Frontal cortex (tissue), 4 donors: ENCODE results near the gene MPP4. TPM values are rescaled to one million over a fixed set of nuclear protein-coding genes. Genes with fewer than 3 reads are reported as not detected.

Experiments
- DNase-seq, 2 donors: peaks; one replicate each; pipeline ENCODE4 v3.0.0; 2012; ENCODE audit warnings: low spot score in 2 of 2
- FAIRE-seq: peaks from 2 replicates; lab custom pipeline; 2012; peaks lifted over from hg19 to GRCh38; lab: Jason Lieb, UNC
- total RNA-seq: library from RNA; depleted of rRNA; stranded (reverse); fragments of >200 nt; gene quantifications from one replicate; pipeline ENCODE4 v1.2.3, GENCODE V29; 2014
- donor health status: control.
- donor health status: control.
- donor health status: control.

MPP4 gene
- total RNA-seq = under 0.01 TPM

GRCh38 chr2:201698588-201699226, at the start of gene MPP4:
MPP4 (minus strand) TSS chr2:201698644; CDS start chr2:201693954, 4,690 bp downstream.
- FAIRE-seq = no peak

GRCh38 chr2:201746551-201746950, 48.1 kb upstream of the MPP4 start:
- FAIRE-seq (no peak), DNase-seq (no peak)

More at GRCh38 chr2:201698588-201699226, at the start of gene MPP4:
- no peak for DNase-seq

- DNase-seq = no peak
- no peak for FAIRE-seq
These were observed 37.0 kb upstream of the MPP4 start for GRCh38 chr2:201735486-201735885.

GRCh38 chr2:201734111-201734510, 35.7 kb upstream of the MPP4 start:
- FAIRE-seq (no peak), DNase-seq (no peak)

GRCh38 chr2:201733544-201733943, 35.1 kb upstream of the MPP4 start:
- FAIRE-seq = no peak

GRCh38 chr2:201730651-201731285, 32.3 kb upstream of the MPP4 start:
- no peak for FAIRE-seq
- DNase-seq = no peak

More at GRCh38 chr2:201733544-201733943, 35.1 kb upstream of the MPP4 start:
- no peak for DNase-seq

GRCh38 chr2:201715459-201715858, 17.0 kb upstream of the MPP4 start:
- DNase-seq (no peak), FAIRE-seq (no peak)

GRCh38 chr2:201712726-201713125, 14.3 kb upstream of the MPP4 start:
- DNase-seq (no peak), FAIRE-seq (no peak)

GRCh38 chr2:201709747-201710146, 11.3 kb upstream of the MPP4 start:
- DNase-seq (no peak), FAIRE-seq (no peak)

GRCh38 chr2:201709049-201709448, 10.6 kb upstream of the MPP4 start:
- DNase-seq = no peak
- FAIRE-seq = no peak

- FAIRE-seq = no peak
- DNase-seq = no peak
These were observed 9.3 kb upstream of the MPP4 start for GRCh38 chr2:201707753-201708152.

- DNase-seq = no peak
- FAIRE-seq = no peak
These were observed 8.7 kb upstream of the MPP4 start for GRCh38 chr2:201707142-201707541.

GRCh38 chr2:201704536-201704935, 6.1 kb upstream of the MPP4 start:
- FAIRE-seq (no peak), DNase-seq (no peak)

- FAIRE-seq (no peak), DNase-seq (no peak)
These were observed 3.2 kb upstream of the MPP4 start for GRCh38 chr2:201701646-201702045.

GRCh38 chr2:201699416-201699815, 972 bp upstream of the MPP4 start:
- no peak for FAIRE-seq
- DNase-seq = no peak

- no peak for DNase-seq
These were observed 545 bp downstream of the MPP4 start for GRCh38 chr2:201697899-201698298.

GRCh38 chr2:201696151-201696659, 2.2 kb downstream of the MPP4 start:
- FAIRE-seq (no peak), DNase-seq (no peak)

More at GRCh38 chr2:201697899-201698298, 545 bp downstream of the MPP4 start:
- no peak for FAIRE-seq

GRCh38 chr2:201685156-201685555, 13.3 kb downstream of the MPP4 start:
- FAIRE-seq = no peak

GRCh38 chr2:201680743-201681142, 17.7 kb downstream of the MPP4 start:
- FAIRE-seq (no peak), DNase-seq (no peak)

More at GRCh38 chr2:201685156-201685555, 13.3 kb downstream of the MPP4 start:
- DNase-seq = no peak

GRCh38 chr2:201678401-201678800, 20.0 kb downstream of the MPP4 start:
- FAIRE-seq = no peak
- peak in 1 of 2 donors; percentile 14 for DNase-seq

- FAIRE-seq = no peak
- no peak for DNase-seq
These were observed 23.0 kb downstream of the MPP4 start for GRCh38 chr2:201675454-201675853.
